ENCODE results near the gene BTN3A1. TPM values are rescaled to one million over a fixed set of nuclear protein-coding genes. Genes with fewer than 3 reads are reported as not detected.

BTN3A1 gene
- total and polyA plus RNA-seq, 2 of the 13 experiments (the other 11 are each of a cell fraction or from before 2014, with no cell fraction given): 13.3 to 14.0 TPM

DNA sequence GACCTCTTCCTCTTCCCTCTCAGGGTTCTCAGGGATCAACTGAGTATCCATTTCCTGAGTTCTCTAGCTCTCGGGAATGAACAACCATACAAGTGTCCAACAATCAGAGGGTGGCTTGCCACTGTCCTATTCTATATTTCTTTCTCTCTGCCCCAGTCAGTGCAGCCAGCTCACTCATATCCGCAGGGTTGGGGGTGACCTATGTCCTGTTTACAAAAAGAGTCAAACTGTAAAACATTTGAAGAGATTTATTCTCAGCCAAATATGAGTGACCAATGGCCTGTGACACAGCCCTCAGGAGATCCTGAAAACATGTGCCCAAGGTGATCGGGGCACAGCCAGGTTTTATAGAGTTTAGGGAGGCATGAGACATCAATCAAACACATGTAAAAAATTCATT, 47.9 kb upstream of the BTN3A1 start:
- Histone ChIP-seq H3K9ac (ENCODE audit: insufficient read depth, low read depth, low read length) (no peak overlapping the region), H4K20me1 (ENCODE audit: insufficient read depth, low read length) (no peaks in the 10 kb centered on the region), H2AFZ (ENCODE audit: low read length) (peak overlapping the region; percentile 81), H3K79me2 (ENCODE audit: insufficient read depth, low read length) (no peaks in the 10 kb centered on the region), H3K4me2 (ENCODE audit: low read depth, low read length) (peak overlapping the region; percentile 49), H3K27ac (ENCODE audit: extremely low read length, insufficient read depth, low read length) (no peak overlapping the region), H3K27me3 (ENCODE audit: control insufficient read depth in 1 of 2, insufficient read depth in 2 of 2, low read length in 2 of 2) (no peaks in the 10 kb centered on the region), H3K4me3 (replicated peaks in 1 of 3; ENCODE audit: insufficient read depth in 1 of 3, low read depth in 2 of 3, low read length in 3 of 3) (no peak overlapping the region), H3K36me3 (replicated peaks in 1 of 2; ENCODE audit: control insufficient read depth in 1 of 2, insufficient read depth in 2 of 2, low read length in 2 of 2) (no peaks in the 10 kb centered on the region), H3K4me1 (ENCODE audit: insufficient read depth, low read length) (peaks cover 63% of the 10 kb centered on the region), H3K9me3 (ENCODE audit: low read length) (no peaks in the 10 kb centered on the region)
- intact Hi-C loops (cut with micrococcal nuclease; ENCODE audit: unreplicated experiment) (no loop called here), in situ Hi-C loops (cut with HindIII; ENCODE audit: extremely low pct_ligation_motif_present, low pct_unique_long_range_greater_than_20kb) (no loop called here)
- no peak for DNase-seq (ENCODE audit: low spot score)
- CTCF ChIA-PET (ENCODE audit: low intra/inter-chr PET ratio, low total read pairs): no interaction called here
- no TSS peak for BruUV-seq (replicated peaks)
- no peak for FAIRE-seq
- peak; percentile 37; the same call in 1 of the 3 replicates for ATAC-seq
- WGBS (ENCODE audit: low lambda C conversion rate): 7% methylated on average over 3 of the region's 3 CpGs
- POLR2A ChIA-PET: no interaction called here
- TF ChIP-seq KDM5A (IDR thresholded peaks at IDR 0.05; ENCODE audit: borderline replicate concordance, low read length): no peak
- TF ChIP-seq FOXP1 (IDR thresholded peaks at IDR 0.05): no peak
- peak; percentile 18; the same call in 1 of the 2 replicates for TF ChIP-seq FOXP1 (CRISPR knock-in tag; IDR thresholded peaks at IDR 0.05)
- TF ChIP-seq, protein P1, sequence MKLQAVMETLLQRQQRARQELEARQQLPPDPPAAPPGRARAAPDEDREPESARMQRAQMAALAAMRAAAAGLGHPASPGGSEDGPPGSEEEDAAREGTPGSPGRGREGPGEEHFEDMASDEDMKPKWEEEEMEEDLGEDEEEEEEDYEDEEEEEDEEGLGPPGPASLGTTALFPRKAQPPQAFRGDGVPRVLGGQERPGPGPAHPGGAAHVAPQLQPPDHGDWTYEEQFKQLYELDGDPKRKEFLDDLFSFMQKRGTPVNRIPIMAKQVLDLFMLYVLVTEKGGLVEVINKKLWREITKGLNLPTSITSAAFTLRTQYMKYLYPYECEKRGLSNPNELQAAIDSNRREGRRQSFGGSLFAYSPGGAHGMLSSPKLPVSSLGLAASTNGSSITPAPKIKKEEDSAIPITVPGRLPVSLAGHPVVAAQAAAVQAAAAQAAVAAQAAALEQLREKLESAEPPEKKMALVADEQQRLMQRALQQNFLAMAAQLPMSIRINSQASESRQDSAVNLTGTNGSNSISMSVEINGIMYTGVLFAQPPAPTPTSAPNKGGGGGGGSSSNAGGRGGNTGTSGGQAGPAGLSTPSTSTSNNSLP (IDR thresholded peaks at IDR 0.05; ENCODE audit: low read depth, low read length): no peak
- TF ChIP-seq, protein P2, sequence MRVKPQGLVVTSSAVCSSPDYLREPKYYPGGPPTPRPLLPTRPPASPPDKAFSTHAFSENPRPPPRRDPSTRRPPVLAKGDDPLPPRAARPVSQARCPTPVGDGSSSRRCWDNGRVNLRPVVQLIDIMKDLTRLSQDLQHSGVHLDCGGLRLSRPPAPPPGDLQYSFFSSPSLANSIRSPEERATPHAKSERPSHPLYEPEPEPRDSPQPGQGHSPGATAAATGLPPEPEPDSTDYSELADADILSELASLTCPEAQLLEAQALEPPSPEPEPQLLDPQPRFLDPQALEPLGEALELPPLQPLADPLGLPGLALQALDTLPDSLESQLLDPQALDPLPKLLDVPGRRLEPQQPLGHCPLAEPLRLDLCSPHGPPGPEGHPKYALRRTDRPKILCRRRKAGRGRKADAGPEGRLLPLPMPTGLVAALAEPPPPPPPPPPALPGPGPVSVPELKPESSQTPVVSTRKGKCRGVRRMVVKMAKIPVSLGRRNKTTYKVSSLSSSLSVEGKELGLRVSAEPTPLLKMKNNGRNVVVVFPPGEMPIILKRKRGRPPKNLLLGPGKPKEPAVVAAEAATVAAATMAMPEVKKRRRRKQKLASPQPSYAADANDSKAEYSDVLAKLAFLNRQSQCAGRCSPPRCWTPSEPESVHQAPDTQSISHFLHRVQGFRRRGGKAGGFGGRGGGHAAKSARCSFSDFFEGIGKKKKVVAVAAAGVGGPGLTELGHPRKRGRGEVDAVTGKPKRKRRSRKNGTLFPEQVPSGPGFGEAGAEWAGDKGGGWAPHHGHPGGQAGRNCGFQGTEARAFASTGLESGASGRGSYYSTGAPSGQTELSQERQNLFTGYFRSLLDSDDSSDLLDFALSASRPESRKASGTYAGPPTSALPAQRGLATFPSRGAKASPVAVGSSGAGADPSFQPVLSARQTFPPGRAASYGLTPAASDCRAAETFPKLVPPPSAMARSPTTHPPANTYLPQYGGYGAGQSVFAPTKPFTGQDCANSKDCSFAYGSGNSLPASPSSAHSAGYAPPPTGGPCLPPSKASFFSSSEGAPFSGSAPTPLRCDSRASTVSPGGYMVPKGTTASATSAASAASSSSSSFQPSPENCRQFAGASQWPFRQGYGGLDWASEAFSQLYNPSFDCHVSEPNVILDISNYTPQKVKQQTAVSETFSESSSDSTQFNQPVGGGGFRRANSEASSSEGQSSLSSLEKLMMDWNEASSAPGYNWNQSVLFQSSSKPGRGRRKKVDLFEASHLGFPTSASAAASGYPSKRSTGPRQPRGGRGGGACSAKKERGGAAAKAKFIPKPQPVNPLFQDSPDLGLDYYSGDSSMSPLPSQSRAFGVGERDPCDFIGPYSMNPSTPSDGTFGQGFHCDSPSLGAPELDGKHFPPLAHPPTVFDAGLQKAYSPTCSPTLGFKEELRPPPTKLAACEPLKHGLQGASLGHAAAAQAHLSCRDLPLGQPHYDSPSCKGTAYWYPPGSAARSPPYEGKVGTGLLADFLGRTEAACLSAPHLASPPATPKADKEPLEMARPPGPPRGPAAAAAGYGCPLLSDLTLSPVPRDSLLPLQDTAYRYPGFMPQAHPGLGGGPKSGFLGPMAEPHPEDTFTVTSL (CRISPR knock-in tag; IDR thresholded peaks at IDR 0.05; ENCODE audit: borderline replicate concordance): peak; percentile 28; the same call in 1 of the 2 replicates
- TF ChIP-seq FOXA3 (CRISPR knock-in tag; IDR thresholded peaks at IDR 0.05): peak; percentile 70
- TF ChIP-seq, protein P3, sequence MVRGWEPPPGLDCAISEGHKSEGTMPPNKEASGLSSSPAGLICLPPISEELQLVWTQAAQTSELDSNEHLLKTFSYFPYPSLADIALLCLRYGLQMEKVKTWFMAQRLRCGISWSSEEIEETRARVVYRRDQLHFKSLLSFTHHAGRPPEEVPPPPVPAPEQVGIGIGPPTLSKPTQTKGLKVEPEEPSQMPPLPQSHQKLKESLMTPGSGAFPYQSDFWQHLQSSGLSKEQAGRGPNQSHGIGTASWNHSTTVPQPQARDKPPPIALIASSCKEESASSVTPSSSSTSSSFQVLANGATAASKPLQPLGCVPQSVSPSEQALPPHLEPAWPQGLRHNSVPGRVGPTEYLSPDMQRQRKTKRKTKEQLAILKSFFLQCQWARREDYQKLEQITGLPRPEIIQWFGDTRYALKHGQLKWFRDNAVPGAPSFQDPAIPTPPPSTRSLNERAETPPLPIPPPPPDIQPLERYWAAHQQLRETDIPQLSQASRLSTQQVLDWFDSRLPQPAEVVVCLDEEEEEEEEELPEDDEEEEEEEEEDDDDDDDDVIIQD (CRISPR knock-in tag; IDR thresholded peaks at IDR 0.05; ENCODE audit: low read depth): 0 out of 2 replicates have a peak, but pooled peaks have one; percentile 64
- TF ChIP-seq MED1 (CRISPR knock-in tag; IDR thresholded peaks at IDR 0.05): peak; percentile 29; the same call in 1 of the 2 replicates
- no peak for TF ChIP-seq ISX (CRISPR knock-in tag; conservative IDR thresholded peaks at IDR 0.05)
- TF ChIP-seq KDM2A (CRISPR knock-in tag; IDR thresholded peaks at IDR 0.05; ENCODE audit: borderline replicate concordance, low read depth): no peak
- TF ChIP-seq CBX1 (IDR thresholded peaks at IDR 0.05; ENCODE audit: low read depth): no peak
- TF ChIP-seq ZSCAN21 (CRISPR knock-in tag; IDR thresholded peaks at IDR 0.05; ENCODE audit: borderline replicate concordance): no peak
- TF ChIP-seq HDAC6 (IDR thresholded peaks at IDR 0.05; ENCODE audit: low read depth, low read length): no peak
- TF ChIP-seq YEATS4 (CRISPR knock-in tag; IDR thresholded peaks at IDR 0.05; ENCODE audit: borderline replicate concordance): no peak
- TF ChIP-seq CBX2 (IDR thresholded peaks at IDR 0.05; ENCODE audit: low read depth, low read length): no peak
- TF ChIP-seq CBX2 (CRISPR knock-in tag; IDR thresholded peaks at IDR 0.05; ENCODE audit: low read depth): no peak
